BE2C (cell line): ENCODE measurements around the gene RHBG.
"Not testable (repeated sequence)": the region's sequence is repeated elsewhere in the genome, so short reads cannot be mapped to it uniquely, and the experiment has no call there.

ENCODE experiments used
- DNase-seq: peaks from one replicate; pipeline ENCODE4 v3.0.0-alpha.2; 2020
- H3K27me3 ChIP-seq: fragments of 250-450 bp; sonication (Bioruptor Pico); 2 replicates; pipeline ENCODE4 v1.5.1; 2020; ENCODE audit warnings: mild to moderate bottlenecking
- H3K36me3 ChIP-seq: fragments of 250-450 bp; sonication (Bioruptor Pico); 2 replicates; pipeline ENCODE4 v1.5.1; 2020; ENCODE audit warnings: mild to moderate bottlenecking
- H3K4me1 ChIP-seq: fragments of 250-450 bp; sonication (Bioruptor Pico); 2 replicates; pipeline ENCODE4 v1.5.1; 2020
- H3K4me3 ChIP-seq: 2 replicates; pipeline ENCODE4 v1.5.1; 2011; ENCODE audit warnings: low read depth, low read length
- H3K9me3 ChIP-seq: fragments of 250-450 bp; sonication (Bioruptor Pico); 2 replicates; pipeline ENCODE4 v1.5.1; 2020
- TF ChIP-seq, protein P1 (sequence below): IDR thresholded peaks from 2 replicates; pipeline ENCODE4 v1.5.1; 2012; ENCODE audit warnings: mild to moderate bottlenecking, low read depth, low read length

The RHBG gene

DNA sequence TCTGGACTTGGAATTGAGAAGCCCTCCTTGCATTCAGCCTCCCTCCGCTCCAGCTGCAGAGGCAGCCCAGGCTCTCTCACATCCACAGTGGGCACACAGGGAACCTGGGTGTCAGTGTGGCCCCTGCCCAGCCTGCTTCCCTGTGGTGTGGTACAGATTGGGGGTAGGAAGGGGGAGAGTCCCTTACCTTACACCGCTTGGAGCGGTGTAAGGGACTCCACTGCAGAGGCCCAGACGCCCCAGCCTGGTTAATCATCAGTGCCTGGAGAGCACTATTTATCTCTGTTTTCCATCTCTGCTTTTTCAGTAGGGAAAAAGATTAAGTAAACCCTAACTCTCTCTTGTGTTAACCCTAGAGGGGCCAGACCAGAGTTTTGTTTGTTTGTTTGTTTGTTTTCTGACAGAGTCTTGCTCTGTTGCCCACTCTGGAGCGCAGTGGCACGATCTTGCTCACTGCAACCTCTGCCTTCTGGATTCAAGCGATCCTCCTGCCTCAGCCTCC is 803 bp upstream of the RHBG start:
- Histone ChIP-seq H3K9me3 (no peaks in the 10 kb centered on the region), H3K36me3 (no peaks in the 10 kb centered on the region), H3K27me3 (no peaks in the 10 kb centered on the region), H3K4me1 (peaks cover 21% of the 10 kb centered on the region), H3K4me3 (peak overlapping the region; percentile 11; the same call in 1 of the 2 replicates)
- TF ChIP-seq, protein P1, sequence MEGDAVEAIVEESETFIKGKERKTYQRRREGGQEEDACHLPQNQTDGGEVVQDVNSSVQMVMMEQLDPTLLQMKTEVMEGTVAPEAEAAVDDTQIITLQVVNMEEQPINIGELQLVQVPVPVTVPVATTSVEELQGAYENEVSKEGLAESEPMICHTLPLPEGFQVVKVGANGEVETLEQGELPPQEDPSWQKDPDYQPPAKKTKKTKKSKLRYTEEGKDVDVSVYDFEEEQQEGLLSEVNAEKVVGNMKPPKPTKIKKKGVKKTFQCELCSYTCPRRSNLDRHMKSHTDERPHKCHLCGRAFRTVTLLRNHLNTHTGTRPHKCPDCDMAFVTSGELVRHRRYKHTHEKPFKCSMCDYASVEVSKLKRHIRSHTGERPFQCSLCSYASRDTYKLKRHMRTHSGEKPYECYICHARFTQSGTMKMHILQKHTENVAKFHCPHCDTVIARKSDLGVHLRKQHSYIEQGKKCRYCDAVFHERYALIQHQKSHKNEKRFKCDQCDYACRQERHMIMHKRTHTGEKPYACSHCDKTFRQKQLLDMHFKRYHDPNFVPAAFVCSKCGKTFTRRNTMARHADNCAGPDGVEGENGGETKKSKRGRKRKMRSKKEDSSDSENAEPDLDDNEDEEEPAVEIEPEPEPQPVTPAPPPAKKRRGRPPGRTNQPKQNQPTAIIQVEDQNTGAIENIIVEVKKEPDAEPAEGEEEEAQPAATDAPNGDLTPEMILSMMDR: no peak
- DNase-seq: peak; percentile 56

DNA sequence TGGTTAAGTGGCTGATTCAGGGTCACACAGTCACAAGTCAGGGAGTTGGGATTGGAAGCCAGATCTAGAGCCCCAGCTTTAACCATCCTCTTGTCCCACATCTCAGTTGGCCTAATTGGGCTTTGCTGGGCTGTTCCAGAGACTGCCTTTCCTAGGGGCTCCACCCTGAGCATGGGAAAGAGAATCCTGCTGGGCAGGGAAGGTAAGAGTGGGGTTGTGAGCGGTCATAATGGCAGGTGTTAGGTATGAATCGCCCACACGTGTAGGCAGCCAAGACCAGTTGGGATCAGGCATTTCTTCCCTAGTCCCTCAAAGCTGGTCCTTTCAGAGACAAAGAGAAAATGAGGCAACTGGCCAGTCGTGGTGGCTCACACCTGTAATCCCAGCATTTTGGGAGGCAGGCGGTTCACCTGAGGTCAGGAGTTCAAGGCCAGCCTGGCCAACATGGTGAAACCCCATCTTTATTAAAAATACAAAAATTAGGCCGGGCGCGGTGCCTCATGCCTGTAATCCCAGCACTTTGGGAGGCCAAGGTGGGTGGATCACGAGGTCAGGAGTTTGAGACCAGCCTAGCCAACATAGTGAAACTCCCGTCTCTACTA is 775 bp downstream of the RHBG start:
- H3K36me3 ChIP-seq, DNase-seq, H3K4me3 ChIP-seq, H3K27me3 ChIP-seq, H3K9me3 ChIP-seq: not testable (repeated sequence)
- H3K4me1 ChIP-seq: peaks cover 21% of the 10 kb centered on the region

DNA sequence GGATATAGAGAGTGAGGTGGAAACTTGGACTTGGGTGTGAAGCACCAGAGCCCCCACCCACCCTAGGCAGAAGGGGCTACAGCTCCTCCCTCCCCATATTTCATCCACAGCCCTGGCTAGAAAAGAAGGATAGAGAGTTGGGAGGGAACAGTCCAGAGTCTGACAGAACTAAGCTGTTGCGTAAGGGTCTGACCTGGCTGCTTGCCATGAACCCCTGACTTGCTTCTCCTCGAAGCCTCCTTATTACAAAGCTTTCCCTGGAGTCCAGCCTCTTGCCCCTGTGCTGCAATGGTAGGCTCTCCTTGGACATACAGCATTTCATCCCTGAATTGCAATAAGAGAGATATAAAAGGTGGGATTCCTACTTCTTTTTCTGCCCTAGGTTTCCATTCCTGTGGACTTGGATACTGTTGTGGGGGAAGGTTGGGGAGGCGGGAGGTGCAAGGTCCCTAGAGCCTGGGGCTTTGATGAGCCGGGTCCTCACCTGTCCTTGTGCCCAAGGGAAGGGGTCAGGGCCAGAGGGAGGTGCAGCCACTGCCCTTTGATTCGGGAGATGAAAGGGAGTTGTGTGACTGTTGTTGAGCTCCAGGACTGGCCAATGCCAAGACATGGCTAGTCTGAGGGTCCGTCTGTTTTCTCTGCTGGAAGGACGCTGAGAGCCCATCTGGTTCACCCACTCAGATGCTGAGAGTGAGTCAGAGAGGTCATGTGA is 2.7 kb downstream of the RHBG start:
- Histone ChIP-seq H3K27me3 (no peaks in the 10 kb centered on the region), H3K36me3 (no peaks in the 10 kb centered on the region), H3K4me3 (no peak overlapping the region), H3K9me3 (no peaks in the 10 kb centered on the region), H3K4me1 (peaks cover 20% of the 10 kb centered on the region)
- DNase-seq: no peak
- TF ChIP-seq, protein P1: no peak

DNA sequence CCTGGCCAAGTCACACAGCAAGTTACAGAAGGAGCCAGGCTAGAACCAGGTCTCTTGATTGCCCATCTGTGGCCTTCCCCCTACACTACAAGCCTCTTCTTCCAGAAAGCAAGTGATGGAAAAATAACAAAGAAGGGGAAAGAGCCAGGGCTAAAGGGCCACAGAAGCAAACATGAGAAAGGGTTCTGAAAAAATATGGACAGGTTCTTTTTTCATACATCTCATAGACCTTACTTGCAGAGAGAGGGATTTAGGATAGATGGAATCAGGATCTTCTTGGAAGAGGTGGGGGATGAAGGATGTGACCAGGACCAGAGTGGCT is 3.2 kb downstream of the RHBG start:
- no peaks in the 10 kb centered on the region for H3K36me3 ChIP-seq
- no peaks in the 10 kb centered on the region for H3K27me3 ChIP-seq
- peaks cover 15% of the 10 kb centered on the region for H3K4me1 ChIP-seq
- TF ChIP-seq, protein P1: no peak
- H3K4me3 ChIP-seq: no peak overlapping the region
- no peaks in the 10 kb centered on the region for H3K9me3 ChIP-seq
- no peak for DNase-seq

DNA sequence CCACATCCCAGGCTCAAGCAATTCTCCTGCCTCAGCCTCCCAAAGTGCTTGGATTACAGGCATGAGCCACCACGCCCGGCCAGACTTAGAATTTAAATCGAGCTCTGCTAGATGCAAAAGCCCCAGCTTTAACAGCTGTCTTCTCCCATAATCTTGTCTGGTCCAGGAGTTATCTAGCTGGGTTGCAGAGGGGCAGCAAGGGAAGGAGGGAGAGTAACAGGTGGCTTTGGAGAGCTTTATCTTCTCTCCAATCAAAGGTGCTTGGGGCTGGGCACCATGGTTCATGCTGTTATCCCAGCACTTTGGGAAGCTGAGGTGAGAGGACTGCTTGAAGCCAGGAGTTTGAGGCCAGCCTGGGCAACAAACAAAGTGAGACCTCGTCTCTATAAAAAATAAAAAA is 3.9 kb downstream of the RHBG start:
- H3K4me1 ChIP-seq: peaks cover 9% of the 10 kb centered on the region
- no peaks in the 10 kb centered on the region for H3K27me3 ChIP-seq
- no peaks in the 10 kb centered on the region for H3K9me3 ChIP-seq
- TF ChIP-seq, protein P1: no peak
- H3K4me3 ChIP-seq: no peak overlapping the region
- H3K36me3 ChIP-seq: no peaks in the 10 kb centered on the region
- DNase-seq: no peak

DNA sequence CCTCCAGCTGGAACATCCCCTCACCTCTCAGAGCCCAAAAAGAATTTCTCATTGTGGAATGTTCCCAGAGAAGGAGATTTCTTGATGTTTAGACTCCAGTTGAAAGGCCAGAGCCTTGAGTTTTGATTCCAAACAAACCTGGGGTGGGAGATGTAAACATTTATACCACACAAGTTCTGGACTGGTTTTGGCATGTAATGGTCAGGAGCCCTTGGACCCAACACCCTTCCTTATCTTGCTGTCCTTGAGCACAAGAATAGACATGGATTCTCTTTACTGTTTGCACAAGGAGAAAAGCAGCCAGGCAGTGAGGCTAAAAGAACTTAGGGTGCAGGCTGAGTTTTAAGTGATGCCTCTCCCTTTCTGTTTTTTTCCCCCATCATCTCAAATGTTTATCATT is 4.5 kb downstream of the RHBG start:
- TF ChIP-seq, protein P1: no peak
- no peaks in the 10 kb centered on the region for H3K36me3 ChIP-seq
- peaks cover 6% of the 10 kb centered on the region for H3K4me1 ChIP-seq
- H3K4me3 ChIP-seq: no peak overlapping the region
- H3K9me3 ChIP-seq: no peaks in the 10 kb centered on the region
- DNase-seq: no peak
- no peaks in the 10 kb centered on the region for H3K27me3 ChIP-seq
